Diencephalon (tissue), 1 donor: ENCODE results near the gene IL18. TPM values are rescaled to one million over a fixed set of nuclear protein-coding genes. Genes with fewer than 3 reads are reported as not detected.

Experiments used
- small RNA-seq: library from RNA; depleted of rRNA; stranded (forward); fragments of <200 nt; gene quantifications from one replicate; pipeline ENCODE3, GENCODE V24; 2014
- total RNA-seq: library from RNA; depleted of rRNA; stranded (reverse); fragments of >200 nt; gene quantifications from one replicate; pipeline ENCODE4 v1.2.3, GENCODE V29; 2014

The IL18 gene
- total RNA-seq = 1.8 TPM

DNA sequence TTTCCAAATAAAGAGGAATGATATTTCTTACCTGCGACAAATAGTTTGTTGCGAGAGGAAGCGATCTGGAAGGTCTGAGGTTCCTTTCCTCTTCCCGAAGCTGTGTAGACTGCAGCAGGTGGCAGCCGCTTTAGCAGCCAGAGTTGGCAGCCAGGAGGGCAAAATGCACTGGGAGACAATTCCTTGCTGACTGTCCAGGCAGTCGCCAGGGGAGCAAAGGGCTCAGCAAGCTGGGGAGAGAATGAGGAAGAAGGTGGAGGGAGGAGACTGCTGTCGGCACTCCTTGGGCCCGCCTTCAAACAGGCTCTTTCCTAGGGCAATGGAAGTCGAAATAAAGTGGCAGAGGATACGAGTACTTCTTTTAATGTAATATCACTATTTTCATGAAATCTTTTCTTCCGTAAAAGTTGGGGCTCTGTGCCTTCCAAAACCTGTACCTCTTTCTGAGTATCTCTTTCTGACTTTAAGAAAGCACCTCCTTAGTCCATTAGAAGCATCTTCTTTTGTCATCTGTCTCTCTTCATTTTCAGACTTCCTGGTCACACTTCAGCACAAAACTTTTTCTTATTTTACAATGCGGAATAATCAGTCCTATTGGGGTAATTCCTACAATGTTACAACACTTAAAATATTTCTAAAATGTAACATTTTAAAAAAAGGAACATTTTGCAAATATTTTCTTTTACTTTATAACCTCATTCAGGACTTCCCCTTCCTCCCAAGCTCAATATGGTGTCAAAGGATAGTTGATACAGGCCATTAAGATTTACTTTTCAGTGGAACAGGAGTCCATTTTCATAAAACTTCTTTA lies at the start of gene IL18:
Gene IL18, minus strand, starts transcription at position 220 of the 811 bp plus-strand sequence. CDS start 9,041 bp downstream, outside the sequence.

DNA sequence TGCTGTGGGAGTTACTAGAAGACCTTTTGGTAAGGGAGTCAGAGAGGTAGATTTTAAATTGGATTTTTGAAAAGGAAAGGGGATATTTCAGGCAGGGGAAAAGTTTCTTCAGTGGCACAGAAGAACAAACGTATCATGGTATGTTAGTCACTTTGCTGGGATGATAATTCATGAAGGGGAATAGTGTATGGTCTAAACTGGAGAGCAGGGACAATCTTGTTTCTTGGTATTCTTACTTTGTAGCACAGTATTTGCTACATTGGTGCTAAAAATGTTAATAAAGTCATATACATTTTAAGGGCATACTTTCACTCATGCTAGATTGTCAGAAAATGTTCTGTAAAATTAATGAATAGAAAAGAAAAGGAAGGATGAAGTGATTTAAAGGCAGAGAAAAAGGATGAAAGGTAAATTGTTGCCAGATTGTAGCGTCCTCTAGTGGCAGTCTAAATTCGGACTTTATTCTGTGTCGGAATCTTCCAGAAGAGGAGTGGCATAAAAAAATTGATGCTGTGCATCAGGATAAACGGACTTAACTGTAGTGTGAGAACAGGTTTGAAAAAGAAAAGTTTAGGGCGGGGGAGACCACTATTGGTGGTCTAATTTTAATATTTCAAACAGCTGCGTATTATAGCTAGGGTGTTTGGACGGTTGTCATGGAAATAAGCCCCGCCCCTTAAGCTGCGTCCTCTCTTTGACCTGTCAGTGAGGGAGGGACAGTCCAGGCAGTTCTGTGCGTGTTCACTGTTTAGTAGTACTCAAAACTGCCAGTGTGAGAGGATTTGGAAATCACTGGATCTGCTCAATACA lies 11.1 kb upstream of the IL18 start, which contains the start of gene BCO2:
Gene BCO2, plus strand, starts transcription at position 724 of the 810 bp plus-strand sequence. CDS start 90 bp downstream, outside the sequence.

DNA sequence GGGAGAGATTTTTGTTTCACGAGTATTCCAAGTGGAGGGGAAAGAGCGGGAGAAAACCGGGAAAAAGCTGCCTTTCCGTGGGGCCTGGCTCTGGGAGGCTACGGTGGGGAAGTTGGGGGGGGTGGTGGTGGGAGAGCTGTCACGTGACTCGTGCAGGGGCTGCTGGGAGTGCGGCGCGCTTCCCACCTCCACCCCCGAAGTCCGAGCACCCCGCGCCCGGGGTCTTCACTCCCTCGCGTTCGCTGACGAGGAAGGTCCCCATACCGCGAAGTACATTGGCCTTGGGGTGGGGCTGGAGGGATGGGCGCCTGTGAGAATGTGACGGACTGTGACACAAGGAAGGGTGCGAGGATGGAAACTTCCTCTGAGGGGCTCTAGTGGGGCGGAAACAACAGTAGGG lies 3.3 kb upstream of the IL18 start, which contains the start of gene TEX12:
Gene TEX12, plus strand, starts transcription at position 228 of the 400 bp plus-strand sequence. CDS start 1,897 bp downstream, outside the sequence.

Small RNAs within 50 kb of the gene (small RNA-seq; reads per million reads assigned to genes)
- gene MRPS36P4 = not detected

Other genes with a start within 250 kb of the IL18 start
- 0.69 TPM for gene C11orf52, start 245.2 kb downstream of the IL18 start, total RNA-seq
- gene DIXDC1, start 226.8 kb downstream of the IL18 start, total RNA-seq = 91.6 TPM
- gene DLAT, start 138.7 kb downstream of the IL18 start, total RNA-seq = 67.1 TPM
- 7.2 TPM for gene PIH1D2, start 90.1 kb downstream of the IL18 start, total RNA-seq
- 39.0 TPM for gene NKAPD1, start 89.8 kb downstream of the IL18 start, total RNA-seq
- 55.1 TPM for gene TIMM8B, start 77.3 kb downstream of the IL18 start, total RNA-seq
- gene SDHD, start 77.2 kb downstream of the IL18 start, total RNA-seq = 62.5 TPM
- gene TEX12, start 3.3 kb upstream of the IL18 start, total RNA-seq = 1.8 TPM
- gene BCO2, start 11.4 kb upstream of the IL18 start, total RNA-seq = 21.0 TPM
- 53.1 TPM for gene PTS, start 62.3 kb upstream of the IL18 start, total RNA-seq
- not detected for gene PLET1, start 96.8 kb upstream of the IL18 start, total RNA-seq